Stimulated activated CD8-positive, alpha-beta memory T cell treated with anti-CD3 and anti-CD28 coated beads, Interleukin-2, amount 100 ng/mL, for 48 hours (primary cell): ENCODE data around the gene MREG.
"Not testable (repeated sequence)": the region's sequence is repeated elsewhere in the genome, so short reads cannot be mapped to it uniquely, and the experiment has no call there.

ENCODE experiments used
- DNase-seq, 2 donors: peaks; one replicate each; pipeline ENCODE4 v3.0.0-alpha.2; 2020; ENCODE audit warnings: low read depth in 2 of 2

The MREG gene

GRCh38 chr2:216021768-216022565 lies 8.6 kb upstream of the MREG start:
- no peak for DNase-seq

GRCh38 chr2:216018709-216019108 lies 5.4 kb upstream of the MREG start:
- no peak for DNase-seq

GRCh38 chr2:216017365-216017764 lies 4.0 kb upstream of the MREG start:
- peak in 1 of 2 donors; percentile 19 for DNase-seq

GRCh38 chr2:216016581-216016980 lies 3.2 kb upstream of the MREG start:
- no peak for DNase-seq

GRCh38 chr2:216015722-216016464 lies 2.5 kb upstream of the MREG start:
- DNase-seq, result peak in 1 of 2 donors; percentile 31

GRCh38 chr2:216014986-216015385 lies 1.6 kb upstream of the MREG start:
- DNase-seq, result no peak

- DNase-seq, result no peak
These were observed 655 bp upstream of the MREG start for GRCh38 chr2:216014006-216014405.

GRCh38 chr2:216012830-216013079 lies 596 bp downstream of the MREG start:
- DNase-seq, result no peak

- no peak for DNase-seq
These were observed 1.1 kb downstream of the MREG start for GRCh38 chr2:216012133-216012829.

GRCh38 chr2:216009215-216009614 lies 4.1 kb downstream of the MREG start:
- DNase-seq, result not testable (repeated sequence)

- no peak for DNase-seq
These were observed 5.0 kb downstream of the MREG start for GRCh38 chr2:216008387-216008786.

- peak; percentile 16 to 40 for DNase-seq
These were observed 7.1 kb downstream of the MREG start for GRCh38 chr2:216006164-216006663.

- no peak for DNase-seq
These were observed 8.6 kb downstream of the MREG start for GRCh38 chr2:216004697-216005283.

- no peak for DNase-seq
These were observed 9.3 kb downstream of the MREG start for GRCh38 chr2:216003876-216004696.

- no peak for DNase-seq
These were observed 10.7 kb downstream of the MREG start for GRCh38 chr2:216002693-216003092.

- DNase-seq, result no peak
These were observed 11.2 kb downstream of the MREG start for GRCh38 chr2:216002101-216002678.

- no peak for DNase-seq
These were observed 11.9 kb downstream of the MREG start for GRCh38 chr2:216001216-216002100.

GRCh38 chr2:215998636-215999035 lies 14.7 kb downstream of the MREG start:
- no peak for DNase-seq

GRCh38 chr2:215997219-215997618 lies 16.1 kb downstream of the MREG start:
- DNase-seq, result no peak

- no peak for DNase-seq
These were observed 18.4 kb downstream of the MREG start for GRCh38 chr2:215994911-215995310.
